GM18858 (cell line): Measurements from ENCODE around the gene DIP2C.

Experiments used
- ATAC-seq: cut with Tn5 transposase; IDR thresholded peaks from one replicate; pipeline ENCODE4 v1.9.1; 2021; ENCODE audit not compliant: unreplicated experiment

The DIP2C gene

GRCh38 chr10:629186-629998, 60.1 kb downstream of the DIP2C start:
- ATAC-seq: no peak

- ATAC-seq: no peak
These were observed 61.0 kb downstream of the DIP2C start for GRCh38 chr10:628386-629045.

- ATAC-seq: no peak
These were observed 62.2 kb downstream of the DIP2C start for GRCh38 chr10:627032-627992.

GRCh38 chr10:625751-626711, 63.4 kb downstream of the DIP2C start:
- ATAC-seq: no peak

- no peak for ATAC-seq
These were observed 64.2 kb downstream of the DIP2C start for GRCh38 chr10:625333-625696.

GRCh38 chr10:624605-625332, 64.7 kb downstream of the DIP2C start:
- ATAC-seq: no peak

- ATAC-seq: no peak
These were observed 65.2 kb downstream of the DIP2C start for GRCh38 chr10:624312-624604.

- no peak for ATAC-seq
These were observed 65.8 kb downstream of the DIP2C start for GRCh38 chr10:623477-624311.

GRCh38 chr10:623014-623413, 66.5 kb downstream of the DIP2C start:
- ATAC-seq: no peak

GRCh38 chr10:621981-622740, 67.3 kb downstream of the DIP2C start:
- no peak for ATAC-seq

GRCh38 chr10:621513-621912, 68.0 kb downstream of the DIP2C start:
- no peak for ATAC-seq

- ATAC-seq: no peak
These were observed 68.5 kb downstream of the DIP2C start for GRCh38 chr10:620971-621370.

- ATAC-seq: no peak
These were observed 69.1 kb downstream of the DIP2C start for GRCh38 chr10:620417-620816.

- ATAC-seq: no peak
These were observed 69.8 kb downstream of the DIP2C start for GRCh38 chr10:619710-620109.

GRCh38 chr10:618229-618989, 71.1 kb downstream of the DIP2C start:
- ATAC-seq: no peak

- ATAC-seq: no peak
These were observed 72.0 kb downstream of the DIP2C start for GRCh38 chr10:617471-617870.

GRCh38 chr10:615583-616152, 73.8 kb downstream of the DIP2C start:
- ATAC-seq: no peak
